Measurements from ENCODE around the gene ST7.

Gene ST7

GRCh38 chr7:116980354-116980753 is 27.1 kb downstream of the ST7 start:
- no peak for DNase-seq

- no peak for DNase-seq
Observed at GRCh38 chr7:116981939-116982338, 28.6 kb downstream of the ST7 start.

DNA sequence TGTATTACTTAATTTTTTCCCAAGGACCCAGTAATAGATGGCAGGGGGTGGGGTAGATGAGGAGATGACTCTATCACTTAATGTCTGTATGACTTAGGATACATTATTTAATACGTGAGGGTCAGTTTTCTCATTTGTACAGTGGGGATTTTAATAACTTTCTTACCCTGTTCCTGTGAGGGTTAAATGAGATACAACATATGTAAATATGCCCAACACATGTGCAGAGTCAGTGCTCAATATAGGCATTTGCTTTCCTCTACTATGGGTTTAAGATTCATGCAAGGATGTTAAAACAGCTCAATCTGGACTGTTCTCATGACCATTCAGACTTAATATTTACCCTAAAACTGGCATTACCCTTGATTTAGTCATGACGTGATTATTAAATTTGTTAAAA is 31.2 kb downstream of the ST7 start:
- no peak for DNase-seq

DNA sequence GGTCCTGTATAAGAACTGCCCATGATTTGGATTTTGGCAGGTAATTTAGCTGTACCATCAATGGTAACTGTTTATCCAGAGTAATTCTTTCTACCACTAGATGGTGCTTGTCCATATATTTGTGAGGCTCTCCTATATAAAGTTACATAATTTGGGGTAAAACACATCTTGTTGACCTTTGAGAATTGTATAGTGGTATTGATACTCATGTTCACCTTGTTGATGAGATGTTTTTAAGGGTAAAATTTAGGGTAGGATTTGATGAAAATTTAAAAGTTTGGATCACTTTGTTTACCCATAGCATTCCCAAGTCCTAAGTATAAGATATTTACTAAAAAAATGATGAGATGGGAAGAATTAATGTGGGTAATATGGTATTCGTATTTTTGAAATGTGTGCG is 31.6 kb downstream of the ST7 start:
- DNase-seq = no peak

GRCh38 chr7:116985575-116985974 is 32.3 kb downstream of the ST7 start:
- no peak for DNase-seq

GRCh38 chr7:116986611-116987565 is 33.6 kb downstream of the ST7 start:
- DNase-seq = no peak

DNA sequence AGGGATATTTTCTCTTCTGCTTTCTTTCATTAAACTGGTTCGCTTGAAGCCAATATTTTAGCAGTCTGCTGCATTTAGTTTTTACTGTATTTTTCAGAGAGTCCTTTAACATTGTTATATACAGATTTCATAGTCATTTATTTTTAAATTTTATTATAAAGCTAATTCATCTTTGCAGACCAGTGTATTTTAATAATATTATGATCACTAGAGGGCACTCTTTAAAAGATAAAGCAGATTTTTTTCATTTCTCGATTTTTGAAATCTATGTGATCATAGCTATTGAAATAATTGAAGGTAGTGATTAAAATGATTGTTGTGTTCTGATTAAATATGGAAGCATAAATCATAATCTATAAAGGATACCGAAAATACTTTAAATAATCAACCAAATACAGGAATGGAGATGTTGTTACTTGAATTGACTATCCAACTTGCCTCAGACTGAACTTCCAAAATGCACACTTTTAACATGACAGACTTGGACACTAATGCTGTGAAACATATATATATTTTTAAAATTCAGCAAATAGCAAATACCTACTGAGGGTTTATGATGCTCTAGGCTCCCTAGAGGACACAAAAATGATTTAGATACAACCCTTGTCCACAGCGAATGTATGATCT is 35.2 kb downstream of the ST7 start:
- DNase-seq = no peak

DNA sequence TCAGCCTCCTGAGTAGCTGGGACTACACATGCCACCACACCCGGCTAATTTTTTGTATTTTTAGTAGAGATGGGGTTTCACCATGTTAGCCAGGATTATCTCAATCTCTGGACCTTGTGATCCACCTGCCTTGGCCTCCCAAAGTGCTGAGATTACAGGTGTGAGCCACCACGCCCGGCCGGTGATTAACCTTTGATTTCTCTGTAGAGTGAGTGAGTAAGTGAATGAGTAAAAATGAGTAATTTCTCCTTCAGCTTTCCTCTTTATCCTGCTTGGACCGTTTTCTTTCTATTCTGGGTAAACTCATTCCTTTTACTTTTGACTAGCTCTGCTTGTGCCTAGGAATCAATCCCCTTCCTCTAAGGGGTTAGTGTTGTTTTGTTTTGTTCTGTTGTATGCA is 36.8 kb downstream of the ST7 start:
- no peak for DNase-seq

DNA sequence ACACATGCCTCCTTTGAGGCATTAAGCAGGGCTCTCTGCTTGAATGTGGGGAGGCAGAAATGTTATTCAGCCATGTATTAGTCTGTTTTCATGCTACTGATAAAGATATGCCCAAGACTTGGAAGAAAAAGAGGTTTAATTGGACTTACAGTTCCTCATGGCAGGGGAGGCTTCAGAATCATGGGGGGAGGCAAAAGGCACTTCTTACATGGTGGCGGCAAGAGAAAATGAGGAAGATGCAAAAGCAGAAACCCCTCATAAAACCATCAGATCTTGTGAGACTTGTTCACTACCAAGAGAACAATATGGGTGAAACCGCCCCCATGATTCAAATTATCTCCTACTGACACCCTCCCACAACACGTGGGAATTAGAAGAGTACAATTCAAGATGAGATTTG is 37.9 kb downstream of the ST7 start:
- no peak for DNase-seq

- no peak for DNase-seq
Observed at GRCh38 chr7:116994611-116995010, 41.3 kb downstream of the ST7 start.

DNA sequence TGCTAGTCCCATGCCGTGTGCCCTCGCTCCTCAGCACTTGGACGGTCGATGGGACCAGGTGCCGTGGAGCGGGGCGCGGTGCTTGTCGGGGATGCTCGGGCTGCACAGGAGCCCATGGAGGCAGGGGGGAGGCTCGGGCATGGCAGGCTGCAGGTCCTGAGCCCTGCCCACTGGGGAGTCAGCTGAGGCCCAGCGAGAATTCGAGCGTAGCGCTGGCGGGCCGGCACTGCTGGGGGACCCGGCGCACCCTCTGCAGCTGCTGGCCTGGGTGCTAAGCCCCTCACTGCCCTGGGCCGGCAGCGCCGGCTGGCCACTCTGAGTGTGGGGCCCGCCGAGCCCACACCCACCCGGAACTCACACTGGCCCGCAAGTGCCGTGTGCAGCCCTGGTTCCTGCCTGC is 44.7 kb downstream of the ST7 start:
- no peak for DNase-seq

GRCh38 chr7:116998567-116999175 is 45.4 kb downstream of the ST7 start:
- DNase-seq = no peak

DNA sequence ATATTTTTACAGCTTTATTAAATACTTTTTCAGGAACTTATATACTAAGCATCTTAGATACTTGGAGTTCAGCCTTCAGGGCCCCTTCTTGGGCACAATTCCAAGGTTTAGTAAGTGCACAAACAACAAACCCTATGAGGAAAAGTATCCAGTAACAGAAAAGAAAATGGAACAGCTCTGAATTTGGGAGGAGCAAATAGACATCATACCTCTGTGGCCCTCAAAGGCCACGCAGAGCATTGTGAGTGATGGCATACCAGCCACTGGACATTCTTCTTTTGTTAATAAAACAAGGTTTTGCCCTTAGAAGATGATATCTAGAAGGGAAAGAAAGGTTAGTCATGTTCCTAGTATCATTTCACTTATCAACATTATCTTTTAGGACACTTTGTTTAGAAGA is 46.0 kb downstream of the ST7 start:
- no peak for DNase-seq

DNA sequence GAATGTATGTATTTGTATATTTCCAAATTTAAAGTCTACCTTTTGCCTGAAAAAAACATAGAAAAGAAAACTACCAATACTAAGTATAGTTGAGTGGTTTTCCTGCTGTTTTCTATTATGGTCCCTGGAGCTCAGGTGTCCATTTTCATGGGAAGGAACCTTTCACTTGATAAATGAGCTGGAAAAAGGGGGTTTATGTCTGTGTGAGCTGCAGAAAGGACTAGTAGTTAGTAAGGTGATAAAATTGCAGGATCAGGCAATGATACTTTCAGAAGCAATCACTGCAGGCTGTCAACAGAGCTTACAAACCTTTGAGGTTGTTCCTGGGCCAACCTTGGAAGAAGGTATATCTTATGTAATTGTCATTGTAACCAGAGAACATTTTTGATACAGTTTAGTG is 48.0 kb downstream of the ST7 start:
- no peak for DNase-seq

- no peak for DNase-seq
Observed at GRCh38 chr7:117004899-117005298, 51.6 kb downstream of the ST7 start.

- DNase-seq = no peak
Observed at GRCh38 chr7:117005449-117005848, 52.1 kb downstream of the ST7 start.

DNA sequence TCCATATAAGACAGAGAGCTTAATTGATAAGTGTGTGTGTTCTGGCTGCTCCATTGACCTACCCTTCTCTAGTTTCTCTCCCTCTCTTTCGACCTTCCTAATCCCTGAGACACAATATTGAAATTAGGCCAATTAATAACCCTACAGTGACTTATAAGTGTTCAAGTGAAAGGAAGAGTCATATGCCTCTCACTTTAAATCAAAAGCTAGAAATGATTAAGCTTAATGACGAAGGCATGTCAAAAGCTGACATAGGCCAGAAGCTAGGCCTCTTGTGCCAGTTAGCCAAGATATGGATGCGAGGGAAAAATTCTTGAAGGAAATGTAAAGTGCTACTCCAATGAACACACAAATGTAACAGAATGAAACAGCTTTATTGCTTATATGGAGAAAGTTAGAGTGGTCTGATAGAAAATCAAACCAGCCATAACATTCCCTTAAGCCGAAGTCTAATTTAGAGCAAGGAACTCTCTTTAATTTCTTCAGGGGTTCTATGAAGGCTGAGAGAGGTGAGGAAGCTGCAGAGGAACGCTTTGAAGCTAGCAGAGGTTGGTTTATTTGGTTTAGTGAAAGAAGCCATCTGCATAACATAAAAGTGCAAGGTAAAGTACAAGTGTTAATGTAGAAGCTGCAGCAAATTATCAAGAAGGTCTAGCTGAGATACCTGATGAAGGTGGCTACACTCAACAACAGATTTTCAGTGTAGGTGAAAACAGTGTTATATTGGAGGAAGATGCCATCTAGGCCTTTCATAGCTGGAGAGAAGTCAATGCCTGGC is 53.8 kb downstream of the ST7 start:
- no peak for DNase-seq

DNA sequence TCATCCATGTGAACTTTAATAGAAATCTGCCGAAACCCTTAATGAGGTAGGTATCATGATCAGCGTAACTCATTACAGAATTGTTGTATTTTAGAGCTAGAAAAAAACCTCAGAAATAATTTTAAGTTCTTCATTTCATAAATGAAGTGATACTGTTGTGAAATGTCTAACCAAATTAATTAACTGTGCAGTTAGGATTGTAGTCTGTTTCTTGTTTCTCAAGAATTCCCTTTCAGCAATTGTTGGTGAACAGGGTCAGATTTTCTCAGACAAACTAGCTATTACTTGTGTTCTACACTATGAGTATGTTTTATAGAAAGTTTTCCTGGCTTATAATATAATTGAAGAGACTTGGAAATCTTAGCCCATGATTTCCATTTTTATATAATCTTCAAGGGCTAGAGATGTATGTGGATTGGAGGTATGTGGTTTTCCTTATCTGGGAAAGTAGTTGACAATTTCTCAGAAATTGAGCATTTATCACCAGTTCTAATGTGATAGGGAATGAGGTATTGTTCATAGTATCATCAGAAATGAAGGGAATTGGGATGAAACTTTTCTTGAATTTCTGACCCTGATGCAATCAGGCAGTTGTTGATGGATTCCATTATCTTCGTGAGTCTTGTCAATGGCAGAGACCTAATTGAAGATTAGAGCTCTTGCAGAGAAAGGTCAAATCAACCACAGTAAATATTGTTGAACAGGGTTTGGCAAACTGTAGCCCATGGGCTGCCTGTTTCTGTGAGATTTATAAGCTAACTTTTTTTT is 55.0 kb downstream of the ST7 start:
- DNase-seq = no peak

DNA sequence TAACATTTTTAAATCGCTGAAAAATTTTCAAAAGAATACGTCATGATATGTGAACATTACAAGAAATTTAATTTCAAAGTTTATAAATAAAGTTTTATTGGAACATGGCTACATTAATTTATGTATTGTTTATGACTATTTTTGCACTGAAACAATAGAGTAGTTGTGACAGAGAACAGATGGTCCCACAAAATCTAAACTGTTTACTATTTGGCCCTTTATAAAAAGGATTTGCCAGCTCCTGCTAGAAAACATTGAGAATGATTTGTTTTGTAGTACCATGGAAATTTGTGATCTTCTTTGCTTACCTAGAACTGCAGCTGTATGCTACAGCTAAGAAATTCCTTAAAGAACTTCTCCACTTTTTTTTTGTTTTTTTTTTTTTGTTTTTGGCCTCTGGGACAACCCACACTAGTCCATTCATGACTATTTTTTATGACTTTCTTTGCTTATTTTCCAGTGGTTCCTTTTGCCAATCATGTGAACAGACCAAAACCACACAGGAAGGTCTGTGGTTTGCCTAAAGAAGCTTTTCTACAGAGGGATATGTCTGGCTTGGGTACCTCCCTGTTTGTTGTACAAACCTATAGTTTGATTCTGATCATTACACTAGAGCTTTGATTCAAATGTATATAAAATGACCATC is 55.7 kb downstream of the ST7 start:
- DNase-seq = no peak

- peak; percentile 25 for DNase-seq
Observed at GRCh38 chr7:117009705-117010361, 56.5 kb downstream of the ST7 start.

- no peak for DNase-seq
Observed at GRCh38 chr7:117010375-117011133, 57.3 kb downstream of the ST7 start.
